NCI-H2107 (cell line): ENCODE results near the gene TREX2.

Experiments used
- DNase-seq: peaks from one replicate; lab custom pipeline; 2025; lab: John Stamatoyannopoulos, UW

The TREX2 gene

GRCh38 chrX:153445856-153446635, at the start of gene TREX2:
TSS of gene TREX2 (minus strand) at chrX:153446056. CDS start at chrX:153445430, 626 bp downstream.
- DNase-seq = no peak

GRCh38 chrX:153495362-153495751, 49.5 kb upstream of the TREX2 start:
- DNase-seq = no peak

- no peak for DNase-seq
These were observed 48.9 kb upstream of the TREX2 start, which contains the start of gene BGN for GRCh38 chrX:153494541-153495361. TSS of gene BGN (plus strand) at chrX:153494980. CDS start at chrX:153504632, 9,652 bp downstream.

- DNase-seq = no peak
These were observed 48.2 kb upstream of the TREX2 start for GRCh38 chrX:153494061-153494460.

GRCh38 chrX:153493085-153493484, 47.2 kb upstream of the TREX2 start:
- no peak for DNase-seq

- DNase-seq = no peak
These were observed 46.7 kb upstream of the TREX2 start for GRCh38 chrX:153492543-153492942.

GRCh38 chrX:153491918-153492317, 46.1 kb upstream of the TREX2 start:
- no peak for DNase-seq

- no peak for DNase-seq
These were observed 45.6 kb upstream of the TREX2 start for GRCh38 chrX:153491351-153491914.

- no peak for DNase-seq
These were observed 44.5 kb upstream of the TREX2 start for GRCh38 chrX:153490217-153490930.

- no peak for DNase-seq
These were observed 42.5 kb upstream of the TREX2 start for GRCh38 chrX:153488231-153488914.

- DNase-seq = no peak
These were observed 41.8 kb upstream of the TREX2 start for GRCh38 chrX:153487590-153488071.

- no peak for DNase-seq
These were observed 40.3 kb upstream of the TREX2 start for GRCh38 chrX:153486171-153486570.

- no peak for DNase-seq
These were observed 39.7 kb upstream of the TREX2 start for GRCh38 chrX:153485396-153486080.

GRCh38 chrX:153482376-153483015, 36.6 kb upstream of the TREX2 start:
- DNase-seq = no peak

- no peak for DNase-seq
These were observed 35.2 kb upstream of the TREX2 start for GRCh38 chrX:153481043-153481442.

GRCh38 chrX:153478746-153479145, 32.9 kb upstream of the TREX2 start:
- DNase-seq = no peak

- no peak for DNase-seq
These were observed 32.0 kb upstream of the TREX2 start for GRCh38 chrX:153477901-153478300.

GRCh38 chrX:153477364-153477857, 31.6 kb upstream of the TREX2 start:
- no peak for DNase-seq

- DNase-seq = no peak
These were observed 31.0 kb upstream of the TREX2 start for GRCh38 chrX:153476666-153477363.
